Fibroblast of skin of abdomen (primary cell): ENCODE results near the gene MMEL1.
"Not testable (repeated sequence)": the region's sequence is repeated elsewhere in the genome, so short reads cannot be mapped to it uniquely, and the experiment has no call there.

Experiments
- DNase-seq: peaks from one replicate; pipeline ENCODE4 v3.0.0-alpha.2; 2013

MMEL1 gene

DNA sequence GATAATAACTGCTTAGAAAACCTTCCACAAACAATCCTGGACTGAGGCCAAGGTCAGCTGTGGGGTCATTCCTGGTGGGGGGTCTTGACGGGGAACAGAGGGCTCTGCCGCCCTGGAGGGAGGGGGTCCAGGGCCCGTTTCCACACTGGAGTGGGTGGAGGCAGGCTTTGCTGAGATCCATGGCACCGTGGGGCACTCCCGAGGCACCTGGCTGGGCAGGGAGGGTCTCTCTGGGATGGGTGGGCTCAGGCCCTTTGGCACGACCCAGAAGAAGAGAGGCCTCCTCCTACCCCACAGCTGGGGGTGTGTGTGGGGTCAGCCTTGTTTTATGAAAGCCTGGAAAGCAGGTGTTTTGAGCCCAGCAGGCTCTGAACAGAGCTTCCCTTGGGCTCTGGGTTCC lies 5.1 kb downstream of the MMEL1 start:
- DNase-seq, result no peak

DNA sequence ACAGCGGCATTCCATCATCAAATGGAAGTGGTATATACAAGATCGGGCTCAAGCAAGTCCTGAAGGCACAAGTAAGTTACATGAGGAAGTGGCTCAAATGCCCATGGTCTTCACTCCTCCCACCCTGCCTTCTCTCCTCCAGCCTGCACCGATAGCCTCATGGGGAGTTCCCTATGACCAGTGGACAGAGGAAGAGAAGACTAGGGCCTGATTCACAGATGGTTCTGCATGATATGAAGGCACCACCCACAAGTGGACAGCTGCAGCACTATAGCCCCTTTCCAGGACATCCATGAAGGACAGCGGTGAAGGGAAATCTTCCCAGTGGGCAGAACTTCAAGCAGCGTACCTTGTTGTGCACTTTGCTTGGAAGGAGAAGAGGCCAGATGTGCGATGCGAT lies 7.1 kb downstream of the MMEL1 start:
- DNase-seq, result not testable (repeated sequence)

DNA sequence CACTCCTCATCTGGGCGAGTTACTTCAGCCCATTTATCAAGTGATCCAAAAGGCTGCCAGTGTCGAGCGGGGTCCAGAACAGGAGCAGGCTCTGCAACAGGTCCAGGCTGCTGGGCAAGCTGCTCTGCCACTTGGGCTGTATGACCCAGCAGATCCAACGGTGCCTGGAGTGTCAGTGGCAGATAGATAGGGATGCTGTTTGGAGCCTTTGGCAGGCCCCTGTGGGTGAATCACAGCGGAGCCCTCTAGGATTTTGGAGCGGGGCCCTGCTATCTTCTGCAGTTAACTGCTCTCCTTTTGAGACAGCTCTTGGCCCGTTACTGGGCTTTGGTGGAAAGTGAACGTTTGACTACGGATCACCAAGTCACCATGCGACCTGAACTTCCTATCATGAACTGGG lies 7.5 kb downstream of the MMEL1 start:
- DNase-seq, result no peak

DNA sequence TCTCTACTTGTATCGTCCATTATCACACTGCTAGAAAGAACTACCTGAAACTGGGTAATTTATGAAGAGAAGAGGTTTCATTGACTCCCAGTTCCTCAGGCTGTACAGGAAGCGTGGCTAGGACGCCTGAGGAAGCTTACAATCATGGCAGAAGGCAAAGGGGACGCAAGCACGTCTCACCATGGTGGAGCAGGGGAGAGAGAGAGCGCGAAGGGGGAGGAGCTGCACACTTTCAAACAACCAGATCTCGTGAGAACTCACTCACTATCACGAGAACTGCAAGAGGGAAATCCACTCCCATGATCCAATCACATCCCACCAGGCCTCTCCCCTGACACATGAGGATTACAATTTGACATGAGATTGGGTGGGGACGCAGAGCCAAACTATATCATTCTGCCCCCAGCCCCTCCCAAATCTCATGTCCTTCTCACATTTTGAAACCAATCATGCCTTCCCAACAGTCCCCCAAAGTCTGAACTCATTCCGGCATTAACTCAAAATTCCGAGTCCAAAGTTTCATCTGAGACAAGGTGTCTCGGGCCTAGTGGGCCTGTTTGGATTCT lies 8.0 kb downstream of the MMEL1 start:
- DNase-seq, result no peak

DNA sequence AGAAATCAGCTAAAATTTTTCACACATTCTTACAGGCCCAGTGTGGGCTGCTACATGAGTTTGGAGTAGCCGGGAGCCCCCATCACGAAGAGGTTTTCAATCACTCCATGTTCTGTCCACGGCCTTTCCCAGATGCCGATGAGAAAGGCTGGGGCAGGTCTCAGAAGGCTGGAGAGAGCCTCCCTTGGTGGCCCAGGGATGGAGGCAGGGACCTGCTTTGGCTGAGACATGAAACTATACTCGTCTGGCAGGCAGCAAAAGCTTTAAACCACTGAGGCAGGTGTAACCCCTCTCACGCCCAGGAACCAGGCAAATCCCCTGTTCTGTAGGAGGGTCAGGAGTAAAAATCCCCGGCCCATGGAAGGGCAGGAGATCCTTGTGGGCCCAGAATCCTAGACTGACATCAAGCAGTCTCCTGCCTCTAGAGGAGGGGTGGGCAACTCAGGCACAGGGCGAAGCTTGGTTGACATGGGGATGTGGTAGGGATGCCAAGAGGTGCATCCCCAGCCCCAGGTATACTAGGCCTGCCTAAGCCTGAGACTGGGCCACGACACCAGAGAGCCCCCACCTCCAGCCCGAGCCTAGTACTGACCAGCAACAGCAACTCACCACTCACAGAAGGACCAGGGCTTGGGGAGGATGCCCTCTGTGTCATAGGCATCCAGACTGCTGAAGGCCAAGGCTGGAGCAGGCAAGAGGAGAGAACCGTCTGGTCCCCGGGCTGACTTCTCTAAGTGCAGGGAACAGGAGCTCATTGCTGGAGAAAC lies 9.1 kb downstream of the MMEL1 start:
- DNase-seq, result no peak

DNA sequence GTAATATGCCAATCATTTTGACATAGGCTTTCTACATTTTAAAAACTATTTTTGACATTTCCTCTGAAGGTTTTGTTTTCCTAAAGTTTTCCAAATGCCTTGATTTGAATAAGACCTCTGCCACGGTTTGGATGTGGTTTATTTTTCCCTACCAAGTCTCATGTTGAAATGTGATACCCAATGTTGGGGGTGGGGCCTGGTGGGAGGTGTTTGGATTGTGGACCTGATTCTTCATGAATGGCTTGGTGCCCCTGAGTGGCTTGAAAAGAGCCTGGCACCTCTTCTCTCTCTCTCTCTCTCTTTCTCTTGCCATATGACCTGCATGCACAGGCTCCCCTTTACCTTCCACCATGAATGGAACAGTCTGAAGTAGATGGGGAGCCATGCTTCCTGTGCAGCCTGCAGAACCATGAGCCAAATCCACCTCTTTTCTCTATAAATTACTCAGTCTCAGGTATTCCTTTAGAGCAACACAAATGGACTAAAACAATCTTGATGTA lies 14.8 kb downstream of the MMEL1 start:
- DNase-seq, result no peak

DNA sequence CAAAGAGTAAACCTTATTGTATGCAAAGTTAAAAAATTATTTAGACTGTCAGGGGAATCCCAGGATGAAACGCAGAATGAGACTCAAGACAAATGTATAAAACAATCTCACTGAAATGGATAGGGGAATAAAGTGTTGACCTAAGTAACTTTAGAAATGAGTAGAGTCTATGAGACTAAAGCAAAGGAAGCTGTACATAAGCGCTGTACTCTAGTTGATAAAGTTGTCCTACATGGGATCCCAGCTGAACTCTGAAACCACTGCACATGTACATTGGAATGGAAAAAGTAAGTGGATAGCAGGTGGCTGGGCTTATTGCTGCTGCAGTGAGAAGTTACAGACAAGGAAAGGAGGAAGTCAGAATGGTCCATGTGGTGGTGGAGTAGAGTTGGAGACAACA lies 18.7 kb downstream of the MMEL1 start:
- no peak for DNase-seq

DNA sequence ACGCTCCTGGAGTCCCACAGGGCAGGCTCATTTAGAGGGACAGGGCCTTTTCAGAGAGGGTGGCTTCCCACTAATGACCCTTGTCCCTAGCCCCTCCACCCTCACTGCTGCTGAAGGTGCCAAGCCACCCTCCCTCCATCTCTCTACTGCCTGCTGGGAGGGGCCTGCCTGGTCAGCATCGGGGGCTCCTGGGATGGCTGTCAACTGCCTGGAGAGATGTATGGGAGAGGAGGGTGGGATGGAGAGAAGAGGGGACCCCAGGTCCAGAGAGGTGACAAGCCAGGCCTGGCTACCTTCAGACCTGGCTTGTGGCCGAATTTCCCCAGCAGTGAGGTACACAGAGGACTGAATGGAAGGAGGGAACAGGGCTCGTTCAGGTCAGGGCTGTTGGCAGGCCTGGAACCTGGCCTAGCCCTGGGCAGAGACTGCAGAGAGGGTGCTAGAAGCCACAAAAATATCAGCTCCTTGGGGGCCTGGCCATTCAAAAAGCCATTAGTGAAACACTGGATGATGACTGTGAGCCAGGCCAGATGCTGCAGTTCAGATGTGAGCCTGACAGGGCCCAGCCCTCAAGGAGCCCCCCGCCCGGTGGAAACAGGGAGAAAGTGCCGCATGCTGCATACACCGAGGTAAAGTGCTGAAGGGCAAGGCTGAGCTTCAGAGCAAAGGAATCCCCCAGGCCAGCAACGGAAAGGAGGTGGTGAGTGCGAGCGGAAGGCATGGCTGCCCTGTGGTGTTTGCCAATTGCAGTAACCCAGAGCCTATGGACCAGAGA lies 20.0 kb downstream of the MMEL1 start:
- no peak for DNase-seq

DNA sequence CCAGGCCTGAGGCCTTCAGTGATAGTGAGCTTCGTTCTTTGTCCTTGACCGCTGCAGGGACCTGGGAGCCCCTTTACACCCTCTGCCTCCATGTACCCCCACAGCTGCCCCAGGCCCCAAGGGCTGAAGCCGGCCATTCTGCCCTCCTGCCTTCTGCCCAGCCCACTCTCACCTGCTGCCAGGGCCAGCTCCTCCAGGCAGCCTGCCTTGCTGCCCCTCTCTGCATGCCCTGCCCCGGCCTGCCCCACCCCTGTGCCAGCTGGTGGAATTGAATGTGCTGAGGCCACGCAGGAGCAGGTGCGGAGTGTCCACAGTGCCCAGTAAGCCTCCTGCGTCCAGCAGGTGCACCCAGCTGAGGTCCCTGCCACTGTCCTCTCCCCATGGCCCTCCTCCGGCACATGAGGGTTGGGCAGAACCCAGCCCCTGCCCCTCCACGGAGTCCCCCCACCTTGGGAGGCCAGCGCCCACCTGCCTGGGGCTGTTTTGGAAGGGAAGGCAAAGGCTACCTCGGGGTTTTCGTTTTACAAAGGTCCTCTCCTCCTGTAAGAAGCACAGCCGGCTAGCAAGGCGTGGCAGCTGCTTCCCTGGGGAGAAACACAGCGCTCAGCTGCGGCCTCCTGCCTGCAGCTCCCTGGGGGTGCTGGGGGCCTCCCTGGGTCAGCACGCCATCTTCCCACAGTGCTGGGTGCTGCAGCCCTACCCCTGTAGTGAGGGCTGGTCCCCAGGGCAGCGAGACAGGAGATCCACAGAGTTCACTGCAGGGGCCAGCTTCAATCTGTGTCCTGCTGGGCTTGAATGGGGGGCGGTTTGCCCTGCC lies 21.0 kb downstream of the MMEL1 start:
- DNase-seq, result no peak

DNA sequence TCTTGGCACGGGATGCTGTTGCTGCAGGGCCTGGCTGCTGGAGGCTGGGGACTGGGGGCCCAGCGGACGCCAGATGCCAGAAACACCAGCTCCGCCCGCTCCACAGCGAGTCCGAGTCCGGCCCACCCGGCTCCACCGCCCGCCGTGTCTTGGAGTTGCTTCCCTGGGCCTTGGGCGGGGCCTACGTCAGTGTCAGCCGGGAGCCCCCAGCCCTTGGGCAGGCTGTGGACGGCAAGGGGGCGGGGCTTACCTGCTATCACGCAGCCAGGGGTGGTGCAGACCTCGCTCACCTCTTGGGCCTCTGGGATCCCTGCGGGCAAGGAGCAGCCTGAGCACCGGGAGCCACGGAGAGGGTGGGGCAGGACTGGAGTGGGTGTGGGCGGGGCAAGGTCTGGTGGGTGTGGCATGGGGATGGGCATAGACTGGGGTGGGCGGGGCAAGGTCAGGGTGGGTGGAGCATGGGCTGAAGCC lies 21.8 kb downstream of the MMEL1 start:
- DNase-seq, result no peak

DNA sequence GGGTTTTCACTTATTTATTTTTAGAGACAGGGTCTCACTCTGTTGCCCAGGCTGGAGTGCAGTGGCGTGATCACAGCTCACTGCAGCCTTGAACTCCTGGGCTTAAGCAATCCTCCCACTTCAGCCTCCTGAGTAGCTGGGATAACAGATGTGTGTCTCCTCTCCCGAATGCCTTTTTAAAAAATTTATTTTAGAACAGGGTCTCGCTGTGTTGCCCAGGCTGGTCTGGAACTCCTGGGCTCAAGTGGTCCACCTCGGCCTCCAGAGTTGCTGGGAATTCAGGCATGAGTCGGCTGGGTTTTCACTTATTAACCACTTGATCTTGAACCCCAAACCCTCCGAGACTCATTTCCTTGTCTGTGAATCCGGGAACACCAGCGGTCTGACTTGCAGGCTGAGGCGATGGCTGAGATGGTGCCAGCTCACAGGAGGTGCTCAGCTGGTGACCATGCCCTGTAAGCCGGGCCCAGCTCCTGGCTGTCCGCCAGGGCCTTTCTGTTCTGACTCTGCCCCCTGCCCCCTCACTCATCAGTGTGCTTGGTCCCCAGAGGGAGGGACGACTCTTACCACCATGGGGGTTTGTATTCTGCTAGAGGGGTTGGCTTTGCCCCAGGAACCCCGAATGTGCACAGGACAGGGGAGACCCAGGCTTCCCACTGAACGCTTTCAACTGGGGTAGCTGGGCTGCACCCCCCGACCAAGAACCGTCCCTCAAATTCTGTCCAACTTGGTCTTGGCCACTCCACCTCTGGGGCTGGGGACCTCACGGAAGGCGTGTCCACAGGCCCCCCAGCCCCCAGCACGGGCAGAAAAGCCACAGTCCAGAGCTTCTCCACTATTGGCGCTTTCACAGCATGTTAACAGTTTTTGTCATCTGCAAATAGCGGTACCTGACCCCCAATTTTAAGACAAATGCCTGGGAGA lies 22.5 kb downstream of the MMEL1 start:
- DNase-seq, result no peak

DNA sequence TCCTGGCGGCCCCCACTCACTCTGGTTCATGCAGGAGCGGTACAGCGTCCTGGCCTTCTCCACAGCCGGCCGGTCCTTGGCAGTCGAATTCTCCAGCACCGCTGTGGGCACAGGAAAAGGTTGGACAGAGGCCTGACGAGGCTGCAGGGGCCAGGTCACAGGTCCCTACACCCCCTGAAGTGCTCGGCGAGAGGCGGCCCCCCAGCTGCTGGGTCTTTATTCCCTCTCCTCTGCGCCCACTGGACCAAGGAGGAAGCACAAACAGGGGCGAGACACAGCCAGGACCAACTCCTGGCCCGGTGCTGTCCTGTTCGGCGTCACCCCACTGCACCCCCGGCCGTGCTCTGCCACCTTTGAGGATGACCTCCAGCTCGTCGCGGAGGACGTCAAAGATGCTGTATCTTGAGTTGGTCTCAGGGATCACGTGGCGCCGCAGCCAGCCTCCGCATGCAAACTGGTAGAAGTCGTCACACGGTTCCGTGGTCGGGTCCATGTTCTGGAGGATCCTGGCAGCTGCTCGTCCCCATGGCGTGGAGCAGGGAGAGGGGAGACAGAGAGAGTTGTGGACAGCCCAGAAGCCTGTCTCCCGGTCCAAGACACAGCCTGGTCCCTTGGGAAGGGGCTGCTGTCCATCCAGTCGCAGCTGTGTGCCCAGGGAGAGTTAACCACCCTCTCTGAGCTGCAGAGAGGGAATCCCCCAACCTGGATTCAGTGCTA lies 23.3 kb downstream of the MMEL1 start:
- no peak for DNase-seq

DNA sequence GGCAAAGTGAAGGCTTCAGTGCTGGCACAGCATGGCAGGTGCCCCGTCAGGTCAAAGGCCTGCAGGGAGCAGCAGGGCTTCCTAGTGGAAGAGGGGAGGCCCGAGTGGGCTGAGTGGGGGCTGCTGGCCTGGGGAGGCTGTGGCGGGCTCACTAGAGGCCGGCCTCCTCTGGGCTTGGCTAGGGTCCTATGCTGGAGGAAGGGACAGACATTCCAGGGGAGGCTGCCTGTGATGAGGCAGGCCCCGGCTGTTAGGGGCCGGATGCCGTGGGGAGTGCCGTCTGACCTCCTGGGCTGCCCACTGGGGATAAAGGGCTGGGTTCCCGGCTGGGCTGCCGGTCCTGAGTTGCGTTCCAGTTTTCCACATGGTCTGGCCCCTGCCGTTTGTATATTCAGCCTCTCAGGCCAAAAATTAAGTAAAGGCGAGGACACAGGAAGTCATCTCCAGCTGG lies 25.1 kb downstream of the MMEL1 start:
- no peak for DNase-seq

DNA sequence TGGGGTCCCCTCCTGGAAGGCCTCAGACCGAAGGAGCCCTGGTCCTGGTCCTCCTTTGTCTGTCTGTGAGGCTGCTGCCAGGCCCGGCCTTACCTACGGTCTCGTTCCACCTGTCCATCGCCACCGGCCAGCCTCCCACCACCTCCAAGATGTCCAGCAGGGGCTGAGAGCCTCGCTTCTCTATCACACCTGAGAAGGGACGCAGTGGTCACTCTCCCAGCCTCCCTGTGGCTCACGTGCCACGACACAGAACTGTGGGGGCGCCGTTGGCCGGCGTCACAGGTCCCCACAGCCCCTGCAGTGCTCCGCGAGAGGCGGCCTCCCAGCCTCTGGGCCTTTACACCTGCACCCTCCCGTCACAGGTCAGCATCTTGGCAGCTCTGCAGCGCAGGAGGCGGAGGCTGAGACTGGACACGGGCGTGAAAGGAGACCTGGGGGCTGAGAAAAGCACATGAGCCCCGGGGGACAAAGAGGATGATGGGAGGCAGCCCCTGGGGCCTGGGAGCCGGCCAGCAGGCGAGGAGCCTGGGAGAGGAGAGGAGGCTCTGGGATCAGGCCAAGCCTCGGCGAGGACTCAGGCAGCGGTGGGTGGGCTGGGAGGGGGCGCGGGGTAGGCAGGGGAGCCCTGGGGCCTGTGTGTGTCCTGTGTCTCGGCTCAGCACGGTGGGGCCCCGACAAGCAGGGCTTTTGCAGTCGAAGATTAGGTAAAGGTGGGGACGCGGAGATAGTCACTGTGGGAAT lies 25.8 kb downstream of the MMEL1 start:
- no peak for DNase-seq

DNA sequence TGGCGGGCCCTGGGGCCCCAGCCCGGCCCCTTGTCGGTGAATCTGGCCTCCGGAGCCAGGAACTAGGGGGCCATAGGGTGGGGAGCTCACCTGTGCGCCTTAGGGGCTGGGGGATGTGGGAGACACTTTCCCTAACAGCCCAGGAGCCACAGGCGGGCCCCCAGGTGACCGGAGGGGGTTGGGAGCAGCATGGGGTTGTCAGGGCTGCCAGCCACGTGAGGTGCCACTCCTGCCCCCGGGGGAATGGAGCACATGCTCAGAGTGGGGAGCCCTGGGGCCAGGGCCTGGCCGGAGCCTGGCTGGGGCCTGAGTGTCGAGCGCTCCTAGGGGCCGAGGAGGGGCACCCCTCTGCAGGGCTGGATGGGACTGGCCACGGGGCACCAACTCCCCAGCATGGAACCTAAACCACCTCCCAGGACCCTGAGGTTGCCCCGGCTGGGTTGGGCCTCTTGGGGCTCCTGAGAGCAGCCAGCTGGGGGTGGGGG lies 26.4 kb downstream of the MMEL1 start:
- no peak for DNase-seq

DNA sequence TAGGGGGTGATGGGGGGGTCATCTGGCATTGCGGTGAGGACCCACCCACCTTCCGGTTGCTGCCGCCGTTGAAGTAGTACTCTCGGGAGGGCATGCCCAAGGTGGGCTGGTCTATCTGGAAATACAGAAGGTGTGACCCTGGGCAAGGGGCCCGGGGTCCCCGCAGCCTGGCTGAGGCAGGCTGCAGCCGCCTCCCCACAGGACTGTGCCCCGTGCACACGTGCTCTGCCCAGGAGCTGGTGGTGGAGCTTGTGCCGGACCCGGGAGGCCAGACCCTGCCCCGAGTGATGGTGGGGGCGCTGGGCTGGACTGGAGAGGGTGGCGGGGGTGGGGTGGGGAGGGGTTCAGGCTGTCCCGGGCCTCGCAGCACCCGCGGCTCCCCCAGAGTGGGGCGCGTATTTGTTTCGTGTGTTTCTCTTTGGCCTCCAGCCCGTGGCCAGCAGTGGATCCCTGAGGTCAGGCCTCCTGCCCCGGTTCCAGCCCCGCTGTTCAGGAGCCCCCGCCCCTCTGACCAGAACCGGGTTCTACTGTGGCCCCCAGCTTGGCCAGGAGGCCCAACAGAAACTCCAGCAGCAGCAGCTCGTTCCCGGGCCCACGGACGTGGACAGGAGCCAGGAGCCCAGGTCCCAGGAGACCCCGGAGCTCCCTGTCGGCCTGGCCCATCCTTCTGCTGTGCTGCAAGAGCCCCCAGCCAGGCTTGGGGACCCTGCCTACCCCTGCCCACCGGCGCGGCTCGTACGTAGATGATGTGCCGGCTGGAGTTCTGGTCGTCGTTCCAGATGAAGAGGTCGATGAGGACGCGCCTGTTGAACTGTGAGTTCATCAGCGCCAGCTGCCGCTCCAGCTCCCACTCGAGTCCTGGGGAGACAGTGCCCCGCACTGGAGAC lies 27.1 kb downstream of the MMEL1 start:
- no peak for DNase-seq

DNA sequence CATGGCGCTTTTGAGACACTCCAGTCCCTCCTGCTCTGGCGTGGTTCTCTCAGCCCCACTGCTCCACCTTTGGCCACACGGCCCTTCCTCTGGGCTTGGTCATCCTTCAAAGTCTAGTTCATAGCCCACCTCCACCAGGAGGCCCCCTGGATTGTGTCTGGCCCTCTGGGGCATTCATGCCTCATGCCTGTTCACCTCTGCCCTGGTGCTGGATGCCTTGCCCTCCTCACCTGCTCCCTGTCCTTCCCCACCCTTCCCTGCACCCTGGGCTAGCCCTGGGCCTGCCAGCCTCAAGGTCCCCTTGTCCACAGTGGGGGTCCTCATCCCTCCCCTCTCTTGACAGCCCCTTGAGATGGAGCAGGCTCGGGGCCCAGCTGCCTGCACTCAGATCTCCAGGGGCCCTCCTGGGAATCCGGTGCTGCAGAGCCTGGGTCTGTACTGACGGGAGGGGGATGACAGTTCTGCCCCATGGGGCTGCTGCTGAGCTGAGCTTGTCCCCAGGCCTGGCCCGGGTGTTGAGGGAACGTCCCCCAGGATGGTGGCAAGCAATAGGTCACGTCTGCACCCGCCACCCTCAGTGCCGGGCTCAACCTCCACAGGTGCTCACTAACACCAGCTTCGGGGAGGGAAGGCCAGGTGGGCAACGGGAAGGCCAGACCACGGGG lies 27.8 kb downstream of the MMEL1 start:
- DNase-seq, result no peak
